HCEC 1CT (cell line): ENCODE results near the gene MIA3.

Experiments used
- DNase-seq: peaks from one replicate; pipeline ENCODE4 v3.0.0-alpha.2; 2017

The MIA3 gene

GRCh38 chr1:222680080-222680479 lies 62.2 kb downstream of the MIA3 start:
- no peak for DNase-seq

GRCh38 chr1:222691016-222691415 lies 73.1 kb downstream of the MIA3 start:
- no peak for DNase-seq

- no peak for DNase-seq
Measured at GRCh38 chr1:222694927-222695326, 77.0 kb downstream of the MIA3 start.

- DNase-seq, result no peak
Measured at GRCh38 chr1:222696741-222697140, 78.8 kb downstream of the MIA3 start.

GRCh38 chr1:222697203-222697602 lies 79.3 kb downstream of the MIA3 start:
- DNase-seq, result peak; percentile 15

GRCh38 chr1:222697826-222698225 lies 79.9 kb downstream of the MIA3 start:
- DNase-seq, result no peak

GRCh38 chr1:222702210-222702609 lies 84.3 kb downstream of the MIA3 start:
- DNase-seq, result no peak

GRCh38 chr1:222704260-222704659 lies 86.4 kb downstream of the MIA3 start:
- DNase-seq, result no peak

GRCh38 chr1:222706815-222707214 lies 88.9 kb downstream of the MIA3 start:
- DNase-seq, result no peak

- DNase-seq, result peak; percentile 47
Measured at GRCh38 chr1:222709700-222710153, 91.8 kb downstream of the MIA3 start.

- DNase-seq, result peak; percentile 71
Measured at GRCh38 chr1:222711319-222712252, 93.7 kb downstream of the MIA3 start.

- peak; percentile 82 for DNase-seq
Measured at GRCh38 chr1:222712253-222713090, 94.6 kb downstream of the MIA3 start, which contains the start of the genes AIDA and BROX. Gene AIDA, minus strand, starts transcription at chr1:222712491. Its CDS starts 174 bp downstream, at chr1:222712317. Gene BROX, plus strand, starts transcription at chr1:222712564. Its CDS starts 3,136 bp downstream, at chr1:222715700.

GRCh38 chr1:222713091-222713961 lies 95.4 kb downstream of the MIA3 start:
- DNase-seq, result peak; percentile 91

- no peak for DNase-seq
Measured at GRCh38 chr1:222716393-222716792, 98.5 kb downstream of the MIA3 start.
